Islet of Langerhans (tissue), 1 donor: ENCODE measurements around the gene PSMD2.

ENCODE experiments used
- FAIRE-seq: peaks from one replicate; lab custom pipeline; 2011; peaks lifted over from hg19 to GRCh38; lab: Jason Lieb, UNC

The PSMD2 gene

DNA sequence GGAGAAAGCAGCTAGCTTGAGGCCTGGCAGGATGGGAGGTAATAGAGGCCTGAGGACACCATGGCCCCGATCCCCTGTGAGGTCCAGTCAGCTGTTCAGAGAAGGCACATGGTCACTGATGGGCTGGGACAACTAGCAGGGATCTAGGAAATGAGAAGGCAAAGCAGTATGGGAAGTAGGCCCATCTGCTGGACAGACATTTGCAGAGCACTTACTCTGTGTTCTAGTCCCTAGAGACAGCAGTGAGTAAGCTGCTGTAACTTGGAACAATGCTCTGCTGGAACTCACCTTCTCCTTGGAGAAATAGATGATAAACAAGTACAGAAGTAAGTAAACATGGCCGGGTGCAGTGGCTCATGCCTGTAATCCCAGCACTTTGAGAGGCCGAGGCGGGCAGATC is 16.1 kb upstream of the PSMD2 start:
- FAIRE-seq, result no peak

- FAIRE-seq, result no peak
Measured at GRCh38 chr3:184283681-184284080, 15.4 kb upstream of the PSMD2 start.

DNA sequence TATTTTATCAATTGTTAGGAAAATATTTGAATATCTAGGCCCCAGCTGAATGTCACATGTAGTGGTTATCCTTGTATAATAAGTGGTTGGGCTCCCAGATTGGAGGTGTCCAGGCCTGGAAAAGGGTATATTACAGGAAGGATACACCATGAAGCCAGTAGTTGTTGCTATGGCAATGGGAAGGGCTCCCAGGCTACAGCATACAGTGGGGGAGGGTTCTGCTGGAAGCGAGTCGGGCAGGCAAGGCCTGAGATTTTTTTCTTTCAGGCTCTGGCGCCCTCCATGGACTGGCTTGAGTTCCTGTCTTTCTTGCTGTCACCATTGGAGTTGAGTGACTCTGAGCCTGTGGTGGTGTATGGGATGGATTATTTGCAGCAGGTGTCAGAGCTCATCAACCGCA is 14.3 kb upstream of the PSMD2 start:
- peak; percentile 5 for FAIRE-seq

DNA sequence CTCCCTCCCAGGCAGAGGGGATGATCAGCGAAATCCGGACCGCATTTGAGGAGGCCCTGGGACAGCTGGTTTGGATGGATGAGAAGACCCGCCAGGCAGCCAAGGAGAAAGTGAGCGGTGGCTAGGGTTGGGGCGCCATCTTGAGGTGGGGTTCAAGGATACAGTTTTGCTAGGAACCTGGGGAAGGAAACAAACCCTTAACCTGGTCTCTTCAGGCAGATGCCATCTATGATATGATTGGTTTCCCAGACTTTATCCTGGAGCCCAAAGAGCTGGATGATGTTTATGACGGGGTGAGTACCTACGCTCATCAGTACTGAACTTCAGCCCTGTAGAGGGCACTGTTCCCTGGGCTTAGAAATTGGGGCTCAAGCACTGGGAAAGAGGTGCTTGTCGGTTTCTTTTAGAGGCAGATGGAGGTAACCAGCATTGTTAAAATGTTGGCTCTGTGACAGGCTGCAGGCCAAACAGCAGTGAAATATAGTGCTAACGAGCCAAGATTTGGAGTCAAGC is 9.6 kb upstream of the PSMD2 start:
- no peak for FAIRE-seq

DNA sequence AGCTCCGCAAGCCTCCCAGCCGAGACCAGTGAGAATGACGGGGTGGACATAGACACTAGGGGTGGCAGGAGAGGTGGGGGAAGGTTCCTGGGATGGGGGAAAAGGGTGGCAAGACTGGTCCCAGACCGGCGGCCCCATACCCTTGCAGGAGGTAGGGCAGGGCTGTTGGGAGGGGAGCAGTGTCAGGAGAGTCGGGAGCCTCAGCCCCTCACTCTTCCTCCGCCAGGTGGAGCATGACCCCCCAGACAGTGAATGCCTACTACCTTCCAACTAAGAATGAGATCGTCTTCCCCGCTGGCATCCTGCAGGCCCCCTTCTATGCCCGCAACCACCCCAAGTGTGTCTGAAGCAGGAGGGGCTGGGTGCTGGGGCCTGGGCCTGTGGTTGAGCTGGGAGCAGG is 8.7 kb upstream of the PSMD2 start:
- no peak for FAIRE-seq

- no peak for FAIRE-seq
Measured at GRCh38 chr3:184291044-184291737, 7.8 kb upstream of the PSMD2 start.

DNA sequence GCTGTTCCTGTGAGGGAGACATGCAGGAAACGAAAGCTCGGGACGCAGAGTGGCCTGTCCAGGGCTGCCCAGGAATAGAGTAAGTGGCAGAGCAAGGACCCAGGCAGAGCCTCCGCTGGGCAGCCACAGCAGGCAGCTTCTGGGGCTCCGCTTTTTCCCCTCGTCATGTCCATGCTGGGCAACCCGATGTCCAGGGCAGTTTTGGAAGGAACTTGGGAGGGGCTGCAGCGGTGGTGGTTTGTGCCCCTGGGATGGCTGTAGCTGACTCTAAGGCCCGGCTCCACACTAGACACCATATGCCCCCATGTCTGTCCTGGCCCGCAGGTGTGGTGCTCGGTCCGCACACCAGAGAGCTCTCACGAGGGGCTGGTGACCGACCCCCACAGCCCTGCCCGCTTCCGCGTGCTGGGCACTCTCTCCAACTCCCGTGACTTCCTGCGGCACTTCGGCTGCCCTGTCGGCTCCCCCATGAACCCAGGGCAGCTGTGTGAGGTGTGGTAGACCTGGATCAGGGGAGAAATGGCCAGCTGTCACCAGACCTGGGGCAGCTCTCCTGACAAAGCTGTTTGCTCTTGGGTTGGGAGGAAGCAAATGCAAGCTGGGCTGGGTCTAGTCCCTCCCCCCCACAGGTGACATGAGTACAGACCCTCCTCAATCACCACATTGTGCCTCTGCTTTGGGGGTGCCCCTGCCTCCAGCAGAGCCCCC is 7.1 kb upstream of the PSMD2 start:
- no peak for FAIRE-seq

DNA sequence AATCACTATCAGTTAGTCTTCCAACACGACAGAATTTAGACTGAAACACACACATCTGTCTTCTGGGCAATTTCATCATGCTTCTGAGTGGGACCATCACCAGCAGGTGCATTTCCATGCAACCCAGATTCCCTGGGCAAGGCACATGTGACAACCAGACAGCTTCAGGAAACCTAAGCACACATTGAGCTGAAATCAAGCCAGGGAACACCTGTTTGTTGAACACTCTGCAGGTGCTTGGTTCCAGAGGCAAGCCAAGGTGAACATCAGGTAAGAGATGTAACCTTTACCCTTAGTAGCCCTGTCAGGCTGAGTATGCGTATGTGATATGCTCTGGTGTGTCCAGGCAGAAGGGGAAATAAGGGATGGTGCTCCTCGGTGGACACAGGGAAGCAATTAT is 3.3 kb upstream of the PSMD2 start:
- no peak for FAIRE-seq

GRCh38 chr3:184296616-184297015 is 2.4 kb upstream of the PSMD2 start:
- no peak for FAIRE-seq

- no peak for FAIRE-seq
Measured at GRCh38 chr3:184299488-184300377, 692 bp downstream of the PSMD2 start.

- FAIRE-seq, result no peak
Measured at GRCh38 chr3:184300378-184300720, 1.3 kb downstream of the PSMD2 start.

DNA sequence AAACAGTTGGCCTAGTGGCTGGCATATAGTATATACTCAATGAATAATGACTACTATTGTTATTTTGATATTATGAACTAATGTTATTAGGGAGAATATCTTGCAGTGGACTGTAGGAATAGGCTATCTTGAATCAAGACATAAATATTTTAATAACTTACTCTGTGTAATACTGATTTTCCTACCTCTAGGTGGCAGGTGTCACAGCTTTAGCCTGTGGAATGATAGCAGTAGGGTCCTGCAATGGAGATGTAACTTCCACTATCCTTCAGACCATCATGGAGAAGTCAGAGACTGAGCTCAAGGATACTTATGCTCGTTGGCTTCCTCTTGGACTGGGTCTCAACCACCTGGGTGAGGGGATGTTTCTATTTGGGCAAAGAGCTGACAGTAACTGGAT is 6.5 kb downstream of the PSMD2 start:
- no peak for FAIRE-seq

DNA sequence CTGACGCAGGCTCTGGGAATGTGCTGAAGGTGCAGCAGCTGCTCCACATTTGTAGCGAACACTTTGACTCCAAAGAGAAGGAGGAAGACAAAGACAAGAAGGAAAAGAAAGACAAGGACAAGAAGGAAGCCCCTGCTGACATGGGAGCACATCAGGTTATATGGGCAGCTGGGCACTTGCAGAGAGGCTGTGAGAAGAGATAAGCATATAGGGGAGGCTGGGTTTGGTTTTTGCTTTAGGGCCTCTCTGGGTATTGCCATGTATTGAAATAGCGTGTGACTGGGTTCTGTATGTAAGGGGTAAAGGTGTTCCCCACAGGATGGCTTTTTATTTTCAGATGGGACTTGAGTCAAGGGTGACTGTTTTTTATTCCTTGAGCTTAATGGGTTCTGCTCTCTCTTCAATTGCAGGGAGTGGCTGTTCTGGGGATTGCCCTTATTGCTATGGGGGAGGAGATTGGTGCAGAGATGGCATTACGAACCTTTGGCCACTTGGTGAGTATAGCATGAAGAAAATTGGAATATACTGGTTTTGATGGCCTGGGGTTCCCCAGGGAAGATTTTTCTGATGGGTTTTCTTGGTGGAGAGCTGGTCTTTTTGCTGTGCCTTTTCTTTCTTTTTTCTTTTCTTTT is 7.4 kb downstream of the PSMD2 start:
- no peak for FAIRE-seq

GRCh38 chr3:184307915-184308314 is 8.9 kb downstream of the PSMD2 start:
- no peak for FAIRE-seq

GRCh38 chr3:184308744-184309143 is 9.7 kb downstream of the PSMD2 start:
- FAIRE-seq, result no peak

- no peak for FAIRE-seq
Measured at GRCh38 chr3:184311633-184312032, 12.6 kb downstream of the PSMD2 start.

GRCh38 chr3:184314363-184314699 is 15.3 kb downstream of the PSMD2 start, which contains the start of gene EIF4G1:
TSS of gene EIF4G1 (plus strand) at chr3:184314606. CDS start at chr3:184315797, 1,191 bp downstream.
- FAIRE-seq, result no peak

GRCh38 chr3:184314700-184315542 is 15.9 kb downstream of the PSMD2 start:
- FAIRE-seq, result no peak

DNA sequence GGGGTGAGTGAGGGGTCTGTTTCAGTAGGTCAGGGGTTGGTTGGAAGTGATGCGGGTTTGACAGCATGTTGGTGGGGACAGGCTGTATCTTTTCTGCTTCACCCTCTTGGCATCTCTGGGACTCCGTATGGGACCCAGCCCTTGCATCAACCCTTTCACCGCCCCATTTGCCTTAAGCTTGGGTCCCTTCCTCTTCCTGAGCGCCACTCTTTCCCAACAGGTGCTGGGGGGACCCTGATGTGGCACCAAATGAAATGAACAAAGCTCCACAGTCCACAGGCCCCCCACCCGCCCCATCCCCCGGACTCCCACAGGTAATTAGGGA is 16.5 kb downstream of the PSMD2 start:
- FAIRE-seq, result no peak

DNA sequence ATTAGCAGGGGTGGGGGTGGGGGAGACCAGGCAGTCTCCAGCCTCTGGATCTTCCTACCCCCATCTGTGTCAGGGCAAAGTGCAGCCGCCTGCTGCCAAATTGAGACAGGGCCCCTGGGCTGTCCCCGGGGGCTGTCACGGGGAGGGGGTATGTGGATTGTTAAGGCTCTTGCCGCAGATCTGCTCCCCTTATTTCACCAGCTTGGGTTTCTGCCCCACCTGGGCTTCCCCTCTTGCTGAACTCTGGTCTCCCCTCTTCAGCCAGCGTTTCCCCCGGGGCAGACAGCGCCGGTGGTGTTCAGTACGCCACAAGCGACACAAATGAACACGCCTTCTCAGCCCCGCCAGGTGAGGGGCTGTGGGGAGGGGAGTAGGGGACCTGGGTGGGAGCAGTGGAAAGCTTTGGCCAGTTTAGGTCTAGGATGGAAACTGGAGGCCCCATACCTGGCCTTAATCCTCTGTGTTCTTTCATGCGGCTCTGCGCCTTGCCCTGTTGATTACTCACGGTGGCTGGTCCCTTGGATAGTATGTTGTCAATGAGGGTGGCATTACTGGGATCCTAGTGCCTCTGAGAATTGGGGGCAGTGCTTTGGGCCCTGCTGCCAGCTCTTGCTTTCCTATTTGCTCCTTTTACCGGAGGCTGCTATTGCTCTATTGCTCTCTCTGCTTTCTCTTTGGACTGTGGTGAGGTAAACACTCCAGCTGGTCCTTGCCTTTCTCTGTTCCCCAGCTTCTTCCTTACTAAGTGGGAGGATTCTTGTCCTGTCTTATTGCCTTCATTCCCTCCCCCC is 17.0 kb downstream of the PSMD2 start:
- FAIRE-seq, result no peak

GRCh38 chr3:184316792-184317191 is 17.8 kb downstream of the PSMD2 start:
- FAIRE-seq, result no peak
